ENCODE data around the gene PF4V1.

Gene PF4V1

GRCh38 chr4:73839071-73839470 is 14.0 kb upstream of the PF4V1 start:
- H3K79me2 ChIP-seq (ENCODE audit: insufficient read depth, low read length), result no peaks in the 10 kb centered on the region
- H3K27ac ChIP-seq (ENCODE audit: low read depth, low read length, poor library complexity, severe bottlenecking), result no peak overlapping the region
- no peaks in the 10 kb centered on the region for H3K27me3 ChIP-seq (ENCODE audit: insufficient read depth, low read length)
- H3K4me2 ChIP-seq (ENCODE audit: low read length), result no peak overlapping the region
- H3K36me3 ChIP-seq (ENCODE audit: insufficient read depth, low read length), result no peaks in the 10 kb centered on the region
- H3K9me3 ChIP-seq (ENCODE audit: low read length), result no peaks in the 10 kb centered on the region
- no peak overlapping the region for H3K9ac ChIP-seq (ENCODE audit: low read length)
- H2AFZ ChIP-seq (ENCODE audit: low read length), result no peak overlapping the region
- no peaks in the 10 kb centered on the region for H4K20me1 ChIP-seq (ENCODE audit: insufficient read depth, low read length)
- no peaks in the 10 kb centered on the region for H3K9me2 ChIP-seq (ENCODE audit: low read depth, low read length)
- TF ChIP-seq CTCF (IDR thresholded peaks at IDR 0.05; ENCODE audit: low read length) (no peak), EZH2 (IDR thresholded peaks at IDR 0.05; ENCODE audit: borderline replicate concordance, low read length) (no peak)
- no peaks in the 10 kb centered on the region for H3K4me1 ChIP-seq (ENCODE audit: insufficient read depth, low read length, severe bottlenecking)
- no peak overlapping the region for H3K4me3 ChIP-seq (ENCODE audit: low read depth, low read length, poor library complexity, severe bottlenecking)
- H3F3A ChIP-seq (ENCODE audit: insufficient read depth, low read length), result no peaks in the 10 kb centered on the region

- Histone ChIP-seq H3K27ac (ENCODE audit: low read depth, low read length, poor library complexity, severe bottlenecking) (no peak overlapping the region), H3K79me2 (ENCODE audit: insufficient read depth, low read length) (no peaks in the 10 kb centered on the region), H2AFZ (ENCODE audit: low read length) (no peak overlapping the region), H3F3A (ENCODE audit: insufficient read depth, low read length) (no peaks in the 10 kb centered on the region), H3K9ac (ENCODE audit: low read length) (no peak overlapping the region), H3K27me3 (ENCODE audit: insufficient read depth, low read length) (no peaks in the 10 kb centered on the region), H3K9me3 (ENCODE audit: low read length) (no peaks in the 10 kb centered on the region), H3K9me2 (ENCODE audit: low read depth, low read length) (no peaks in the 10 kb centered on the region), H4K20me1 (ENCODE audit: insufficient read depth, low read length) (no peaks in the 10 kb centered on the region), H3K4me3 (ENCODE audit: low read depth, low read length, poor library complexity, severe bottlenecking) (no peak overlapping the region), H3K36me3 (ENCODE audit: insufficient read depth, low read length) (no peaks in the 10 kb centered on the region), H3K4me1 (ENCODE audit: insufficient read depth, low read length, severe bottlenecking) (no peaks in the 10 kb centered on the region), H3K4me2 (ENCODE audit: low read length) (no peak overlapping the region)
- no peak for TF ChIP-seq CTCF (IDR thresholded peaks at IDR 0.05; ENCODE audit: low read length)
- no peak for TF ChIP-seq EZH2 (IDR thresholded peaks at IDR 0.05; ENCODE audit: borderline replicate concordance, low read length)
Measured at GRCh38 chr4:73839715-73840114, 13.4 kb upstream of the PF4V1 start.

- H3K9me2 ChIP-seq (ENCODE audit: low read depth, low read length), result no peaks in the 10 kb centered on the region
- no peaks in the 10 kb centered on the region for H3F3A ChIP-seq (ENCODE audit: insufficient read depth, low read length)
- no peaks in the 10 kb centered on the region for H3K79me2 ChIP-seq (ENCODE audit: insufficient read depth, low read length)
- no peaks in the 10 kb centered on the region for H4K20me1 ChIP-seq (ENCODE audit: insufficient read depth, low read length)
- no peak overlapping the region for H3K4me3 ChIP-seq (ENCODE audit: low read depth, low read length, poor library complexity, severe bottlenecking)
- no peak overlapping the region for H2AFZ ChIP-seq (ENCODE audit: low read length)
- H3K9me3 ChIP-seq (ENCODE audit: low read length), result no peaks in the 10 kb centered on the region
- no peaks in the 10 kb centered on the region for H3K36me3 ChIP-seq (ENCODE audit: insufficient read depth, low read length)
- H3K27me3 ChIP-seq (ENCODE audit: insufficient read depth, low read length), result no peaks in the 10 kb centered on the region
- no peak overlapping the region for H3K27ac ChIP-seq (ENCODE audit: low read depth, low read length, poor library complexity, severe bottlenecking)
- no peak overlapping the region for H3K4me2 ChIP-seq (ENCODE audit: low read length)
- TF ChIP-seq CTCF (IDR thresholded peaks at IDR 0.05; ENCODE audit: low read length), result no peak
- no peak for TF ChIP-seq EZH2 (IDR thresholded peaks at IDR 0.05; ENCODE audit: borderline replicate concordance, low read length)
- no peak overlapping the region for H3K9ac ChIP-seq (ENCODE audit: low read length)
- no peaks in the 10 kb centered on the region for H3K4me1 ChIP-seq (ENCODE audit: insufficient read depth, low read length, severe bottlenecking)
Measured at GRCh38 chr4:73841243-73841925, 11.7 kb upstream of the PF4V1 start.
